ENCODE results near the gene BRD3OS.
"Not testable (repeated sequence)": the region's sequence is repeated elsewhere in the genome, so short reads cannot be mapped to it uniquely, and the experiment has no call there.

BRD3OS gene

DNA sequence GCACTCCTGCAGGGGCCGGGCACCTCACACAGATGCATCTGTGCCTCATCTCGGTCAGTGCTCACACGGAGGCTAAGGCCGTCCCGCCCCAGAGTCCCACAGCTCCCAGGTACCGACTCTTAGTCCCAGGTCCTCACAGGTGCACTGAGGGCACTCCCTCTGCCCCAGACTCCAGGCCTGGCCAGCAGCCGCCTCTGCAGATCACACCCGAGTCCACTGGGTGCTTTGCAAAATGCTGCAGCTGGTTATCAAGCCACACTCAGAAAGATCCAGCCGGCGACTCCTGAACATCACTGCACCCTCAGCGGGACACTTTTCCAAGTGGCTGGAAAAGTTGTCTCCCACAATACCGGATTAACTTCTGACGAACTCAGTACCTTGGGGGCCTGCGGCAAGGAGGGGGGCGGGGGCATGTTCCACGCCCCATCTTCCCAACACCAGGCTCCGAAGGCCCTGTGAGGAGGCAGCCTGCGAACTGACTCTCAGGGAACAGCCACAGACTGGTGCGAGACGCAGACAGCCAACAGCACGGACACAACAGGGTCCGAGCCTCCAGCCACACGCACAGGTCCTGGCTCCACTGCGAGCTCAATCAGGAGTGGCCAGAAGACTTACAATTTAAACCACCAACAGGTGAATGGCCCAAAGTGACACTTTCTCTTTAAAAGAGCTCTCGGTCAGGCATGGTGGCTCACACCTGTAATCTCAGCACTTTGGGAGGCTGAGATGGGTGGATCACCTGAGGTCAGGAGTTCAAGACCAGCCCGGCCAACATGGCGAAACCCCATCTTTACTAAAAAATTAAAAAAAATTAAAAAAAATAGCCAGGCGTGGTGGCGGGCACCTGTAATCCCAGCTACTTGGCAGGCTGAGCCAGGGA, 38.5 kb downstream of the BRD3OS start:
- no peak for DNase-seq (ENCODE audit: low read depth)

DNA sequence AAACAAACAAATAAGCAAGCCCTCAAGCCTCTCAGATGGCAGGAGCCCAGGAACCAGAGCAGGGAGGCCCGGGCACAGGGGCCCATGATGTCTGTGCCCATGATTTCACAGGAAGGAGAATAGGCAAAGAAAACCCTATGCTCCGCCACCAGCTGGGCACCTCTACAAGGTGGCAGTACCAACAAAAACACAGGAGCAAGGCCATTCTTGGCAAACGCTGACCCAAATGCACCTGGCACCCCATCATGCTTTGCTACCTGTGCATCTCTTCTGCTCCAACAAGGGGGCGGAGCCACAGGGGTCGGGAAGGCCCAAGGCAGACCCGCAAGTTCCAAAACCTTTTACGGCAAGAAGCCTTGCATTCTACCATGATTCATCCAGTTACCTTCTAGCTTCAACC, 39.4 kb downstream of the BRD3OS start:
- no peak for DNase-seq (ENCODE audit: low read depth)

DNA sequence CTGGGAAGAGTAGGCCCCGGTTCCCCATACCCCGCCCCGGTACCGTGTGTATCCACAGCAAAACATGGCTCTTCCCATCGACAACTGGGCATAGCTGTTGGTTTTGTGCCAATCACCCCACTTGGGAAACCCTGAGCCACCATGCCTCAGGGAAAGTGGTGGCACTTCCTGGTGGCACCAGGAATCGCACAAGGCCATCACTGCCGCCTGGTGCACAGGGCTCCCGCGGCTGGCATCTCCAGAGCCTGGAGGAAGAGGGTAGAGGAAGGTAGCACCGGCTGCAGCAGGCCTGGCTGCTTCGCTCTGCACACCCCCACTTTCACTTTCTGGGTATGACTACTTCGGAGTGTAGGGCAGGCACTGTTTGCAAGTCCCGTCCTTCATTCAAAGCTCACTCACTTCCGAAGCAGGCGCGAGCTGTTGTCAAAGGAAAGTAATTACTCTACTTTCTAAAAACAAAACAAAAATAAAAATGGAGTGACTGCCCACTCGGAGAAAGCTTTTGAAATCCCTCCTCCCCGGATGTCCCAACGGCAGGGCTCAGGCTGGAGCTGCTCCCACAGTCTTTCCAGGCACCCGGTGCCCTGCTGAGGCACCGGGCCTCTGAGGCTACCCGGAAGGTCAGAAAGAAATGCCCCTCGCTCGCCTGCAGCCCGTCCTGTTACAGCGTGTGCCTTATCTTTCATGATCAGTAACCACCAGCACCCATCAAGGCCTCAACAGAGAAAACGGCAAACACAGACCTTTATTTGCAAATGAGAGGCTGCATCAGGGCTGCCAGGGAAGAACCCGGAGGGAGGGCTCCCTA, 40.5 kb downstream of the BRD3OS start:
- DNase-seq (ENCODE audit: low read depth) = peak; percentile 14

DNA sequence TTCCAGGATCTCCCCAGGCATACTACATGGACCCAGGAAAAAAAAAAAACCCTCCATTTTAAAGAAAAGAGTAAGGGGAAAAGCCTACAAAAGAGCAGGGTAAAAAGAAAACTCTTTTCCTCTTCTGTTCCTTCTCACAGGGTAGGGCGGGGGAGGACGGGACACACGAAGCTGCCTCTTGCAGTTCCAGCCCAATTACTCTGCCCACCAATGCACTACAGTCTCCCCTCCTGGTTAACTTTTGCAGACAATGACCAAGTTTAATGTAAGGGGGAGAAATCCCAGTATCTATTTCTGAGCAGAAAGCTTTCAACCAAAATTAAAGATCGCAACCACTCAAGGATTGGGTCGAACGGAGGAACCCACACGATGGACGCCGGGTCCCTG, 41.2 kb downstream of the BRD3OS start:
- no peak for DNase-seq (ENCODE audit: low read depth)

DNA sequence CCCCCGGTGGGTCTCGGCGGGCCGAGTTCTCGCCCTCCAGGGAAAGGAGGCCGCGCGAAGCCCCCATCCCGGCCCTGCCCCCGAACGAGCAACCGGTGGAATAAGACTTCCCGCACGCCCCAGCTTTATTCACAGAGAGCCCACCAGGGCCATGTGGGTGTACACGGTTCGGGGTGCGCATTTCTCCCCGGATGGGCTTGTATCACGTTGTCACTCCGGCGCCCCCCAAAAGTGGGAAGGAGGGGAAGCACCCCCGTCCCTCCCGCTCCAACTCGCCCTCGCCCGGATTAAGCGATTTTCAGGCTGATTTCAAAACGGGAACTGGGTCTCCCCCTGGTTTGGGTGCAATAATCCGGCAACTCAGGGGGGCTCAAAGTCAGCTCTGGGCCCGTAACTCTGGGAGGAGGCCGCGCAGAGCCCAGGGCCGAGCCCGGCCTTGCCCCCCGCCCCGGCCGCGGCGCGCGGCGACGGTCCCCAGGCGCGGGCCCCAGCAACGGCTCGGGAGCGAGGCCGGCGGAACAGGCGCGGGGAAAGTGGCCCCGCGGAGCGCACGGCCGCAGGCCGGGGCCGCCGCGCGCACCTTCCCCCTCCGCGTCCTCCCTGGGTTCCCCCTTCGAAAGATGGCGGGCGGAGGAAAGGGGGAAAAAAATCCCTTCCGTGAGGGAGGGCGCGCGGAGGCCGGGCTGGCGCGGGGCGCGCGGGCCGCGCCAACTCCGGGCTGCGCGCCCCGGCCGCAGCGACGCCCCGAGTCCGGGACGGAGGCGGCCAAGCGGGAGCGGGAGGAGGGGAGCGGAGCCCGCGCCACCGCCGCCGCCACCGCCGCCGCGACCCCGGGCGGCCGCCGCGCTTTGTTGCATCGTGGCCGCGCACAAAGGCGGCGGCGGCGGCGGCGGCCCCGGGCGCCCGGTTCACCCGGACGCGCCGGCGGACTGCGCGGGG, 41.9 kb downstream of the BRD3OS start:
- DNase-seq (ENCODE audit: low read depth) = no peak

DNA sequence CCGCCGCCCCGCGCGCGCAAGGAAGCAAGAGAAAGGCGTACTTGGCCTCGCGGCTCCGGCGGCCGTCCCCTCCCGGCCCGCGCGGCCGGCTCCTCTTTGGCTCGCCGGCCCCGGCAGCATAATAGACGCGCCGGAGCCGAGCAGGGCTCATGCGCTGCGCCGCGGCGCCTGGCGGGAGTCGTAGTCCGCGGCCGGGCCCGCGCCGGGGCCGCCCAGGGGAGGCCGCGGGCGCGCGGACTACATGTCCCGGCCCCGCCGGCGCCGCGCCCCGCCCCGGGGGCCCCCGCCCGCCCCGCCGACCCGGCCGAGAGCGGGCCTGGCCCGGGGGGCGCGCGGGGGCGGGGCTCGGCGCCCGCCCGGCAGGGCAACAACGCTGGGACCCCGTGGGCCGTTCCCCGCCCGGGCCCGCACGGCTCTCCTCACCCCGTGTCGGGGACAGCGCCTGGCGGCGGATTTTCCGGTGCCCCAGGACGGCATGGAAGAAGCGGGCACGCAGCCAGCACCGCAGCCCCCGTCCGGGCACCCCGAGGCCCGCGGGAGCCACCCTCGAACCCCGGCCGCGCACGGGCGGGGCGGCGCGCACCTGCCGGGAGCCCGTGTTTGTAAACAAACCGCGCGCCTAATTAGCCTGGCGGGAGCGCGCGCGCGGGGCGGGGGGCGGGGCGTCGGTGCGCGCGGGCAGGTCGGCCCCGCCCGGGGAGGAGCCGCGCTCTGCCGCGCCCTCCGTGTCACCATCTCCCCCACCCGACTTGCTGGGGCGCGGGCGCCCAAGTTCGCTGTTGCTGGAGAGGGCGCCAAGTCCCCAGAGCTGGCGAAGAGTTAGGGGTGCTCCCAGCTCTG, 42.8 kb downstream of the BRD3OS start, which contains the start of gene BRD3:
BRD3 (minus strand) TSS at position 123 of the 840 bp plus-strand sequence. CDS start 14,549 bp downstream, outside the sequence.
- DNase-seq (ENCODE audit: low read depth) = peak; percentile 70

DNA sequence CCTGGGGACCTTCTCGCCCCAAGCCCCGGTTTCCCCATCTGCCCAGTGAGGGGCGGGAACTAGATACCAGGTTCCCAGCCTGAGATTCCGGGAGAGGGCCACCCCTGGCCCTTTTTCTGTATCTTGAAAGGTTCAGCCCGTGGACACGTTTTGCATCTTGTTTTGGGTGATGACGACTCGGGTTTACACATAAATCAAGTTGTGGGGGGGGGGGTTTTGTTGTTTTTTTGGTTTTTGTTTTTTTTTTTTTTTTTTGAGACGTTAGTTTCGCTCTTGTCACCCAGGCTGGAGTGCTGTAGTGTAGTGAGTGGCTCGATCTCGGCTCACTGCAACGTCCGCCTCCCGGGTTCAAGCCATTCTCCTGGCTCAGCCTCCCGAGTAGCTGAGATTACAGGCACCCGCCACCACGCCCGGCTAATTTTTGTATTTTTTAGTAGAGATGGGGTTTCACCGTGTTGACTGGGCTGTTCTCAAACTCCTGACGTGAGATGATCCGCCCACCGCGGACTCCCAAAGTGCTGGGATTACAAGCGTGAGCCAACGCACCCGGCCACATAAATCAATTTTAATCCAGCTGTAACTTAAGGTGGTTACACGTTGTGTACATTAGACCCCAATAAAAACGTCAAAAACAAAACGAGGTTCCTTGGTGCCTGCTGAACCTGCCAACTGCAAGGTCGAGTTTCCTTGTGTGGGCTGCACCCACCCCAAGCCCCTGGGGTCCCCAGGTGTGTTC, 43.6 kb downstream of the BRD3OS start:
- no peak for DNase-seq (ENCODE audit: low read depth)

DNA sequence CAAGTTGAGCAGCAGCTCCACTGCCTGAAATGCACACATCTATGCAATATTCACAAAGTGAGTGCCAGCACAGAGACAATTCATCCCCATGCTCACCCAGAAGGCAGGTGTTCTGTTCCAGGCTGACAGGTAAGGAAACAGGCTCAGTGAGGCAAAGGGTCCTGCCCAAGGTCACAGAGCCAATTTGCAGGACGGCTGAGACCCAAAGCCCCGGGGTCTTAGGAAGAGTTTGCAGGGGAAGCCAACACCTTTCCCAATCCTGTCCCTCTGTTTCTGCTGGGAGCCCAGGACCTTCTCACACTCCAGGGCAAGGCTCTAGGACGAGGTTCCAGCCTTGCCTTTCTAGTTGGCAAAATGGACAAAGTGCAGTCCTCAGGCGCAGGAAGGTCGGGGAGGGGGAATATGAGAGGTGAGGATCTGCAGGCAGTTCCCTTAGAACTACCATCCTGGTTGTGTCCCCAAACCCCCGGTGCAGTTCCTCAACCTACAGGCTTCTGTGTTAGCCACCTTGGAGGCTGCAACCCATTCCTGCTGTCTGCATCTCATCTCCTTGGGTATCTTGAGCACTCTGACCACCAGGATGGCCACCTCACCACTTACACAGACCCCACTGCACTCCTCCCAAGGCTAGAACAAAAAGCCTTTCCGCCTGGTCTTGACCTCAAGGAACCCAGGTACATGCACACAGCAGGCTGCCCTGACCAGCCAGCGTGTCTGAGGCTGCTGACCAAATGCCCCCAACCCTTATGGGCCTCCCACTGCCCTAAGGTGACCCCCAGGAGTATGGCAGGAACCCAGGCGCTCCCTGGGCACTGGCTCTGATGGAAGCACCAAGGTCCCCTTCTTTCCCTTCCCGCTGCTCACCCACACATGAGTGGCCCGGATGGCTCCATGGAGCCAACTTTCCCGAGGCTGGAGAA, 44.5 kb downstream of the BRD3OS start:
- no peak for DNase-seq (ENCODE audit: low read depth)

DNA sequence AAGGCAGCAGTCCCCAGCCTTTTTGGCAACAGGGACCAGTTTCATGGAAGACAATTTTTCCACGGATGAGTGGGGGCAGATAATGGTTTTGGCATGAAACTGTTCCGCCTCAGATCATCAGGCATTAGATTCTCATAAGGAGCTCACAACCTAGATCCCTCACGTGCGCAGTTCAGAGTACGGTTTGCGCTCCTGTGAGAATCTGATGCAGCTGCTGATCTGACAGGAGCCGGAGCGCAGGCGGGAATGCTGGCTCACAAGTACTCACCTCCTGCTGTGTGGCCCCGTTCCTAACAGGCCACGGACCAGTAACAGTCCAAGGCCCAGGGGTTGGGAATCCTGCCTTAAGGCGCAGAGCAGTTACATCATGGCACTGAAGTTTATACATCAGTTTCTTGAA, 45.9 kb downstream of the BRD3OS start:
- no peak for DNase-seq (ENCODE audit: low read depth)

DNA sequence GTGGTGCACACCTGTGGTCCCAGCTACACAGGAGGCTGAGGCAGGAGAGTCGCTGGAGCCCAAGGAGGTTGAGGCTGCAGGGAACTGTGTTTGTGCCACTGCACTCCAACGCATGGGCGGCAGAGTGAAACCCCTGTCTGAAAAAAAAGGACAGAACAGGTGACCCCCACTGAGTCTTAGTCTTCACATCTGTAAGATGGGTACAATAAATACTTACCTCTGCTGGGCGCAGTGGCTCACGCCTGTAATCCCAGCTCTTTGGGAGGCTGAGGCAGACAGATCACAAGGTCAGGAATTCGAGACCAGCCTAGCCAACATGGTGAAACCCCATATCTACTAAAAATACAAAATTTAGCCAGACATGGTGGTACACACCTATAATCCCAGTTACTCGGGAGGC, 47.4 kb downstream of the BRD3OS start:
- not testable (repeated sequence) for DNase-seq (ENCODE audit: low read depth)

DNA sequence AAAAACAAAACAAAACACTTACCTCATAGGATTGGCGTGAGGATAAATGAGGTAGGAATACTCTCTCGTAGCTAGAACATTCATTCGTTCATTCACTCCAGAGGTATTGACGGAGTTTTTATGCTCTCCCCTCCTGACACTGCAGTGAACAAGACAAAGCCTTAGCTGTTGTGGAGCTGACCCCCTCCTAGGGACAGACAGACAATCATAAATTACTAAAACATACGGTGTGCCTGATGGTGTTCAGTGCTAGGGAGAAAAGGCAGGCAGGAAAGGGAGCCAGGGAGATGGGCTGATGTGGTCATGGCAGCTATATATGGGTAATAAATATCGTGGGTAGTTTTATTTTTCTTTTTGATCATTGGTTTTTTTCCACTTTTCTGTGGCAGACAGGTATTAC, 48.2 kb downstream of the BRD3OS start:
- DNase-seq (ENCODE audit: low read depth) = no peak

DNA sequence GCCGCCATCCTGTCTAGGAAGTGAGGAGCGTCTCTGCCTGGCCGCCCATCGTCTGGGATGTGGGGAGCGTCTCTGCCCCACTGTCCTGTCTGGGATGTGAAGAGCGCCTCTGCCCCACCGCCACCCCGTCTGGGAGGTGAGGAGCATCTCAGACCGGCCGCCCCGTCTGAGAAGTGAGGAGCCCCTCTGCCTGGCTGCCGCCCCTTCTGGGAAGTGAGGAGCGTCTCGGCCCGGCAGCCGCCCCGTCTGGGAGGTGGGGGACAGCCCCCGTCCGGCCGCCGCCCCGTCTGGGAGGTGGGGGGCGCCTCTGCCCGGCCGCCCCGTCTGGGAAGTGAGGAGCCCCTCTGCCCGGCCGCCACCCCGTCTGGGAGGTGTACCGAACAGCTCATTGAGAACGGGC, 50.4 kb downstream of the BRD3OS start:
- not testable (repeated sequence) for DNase-seq (ENCODE audit: low read depth)

DNA sequence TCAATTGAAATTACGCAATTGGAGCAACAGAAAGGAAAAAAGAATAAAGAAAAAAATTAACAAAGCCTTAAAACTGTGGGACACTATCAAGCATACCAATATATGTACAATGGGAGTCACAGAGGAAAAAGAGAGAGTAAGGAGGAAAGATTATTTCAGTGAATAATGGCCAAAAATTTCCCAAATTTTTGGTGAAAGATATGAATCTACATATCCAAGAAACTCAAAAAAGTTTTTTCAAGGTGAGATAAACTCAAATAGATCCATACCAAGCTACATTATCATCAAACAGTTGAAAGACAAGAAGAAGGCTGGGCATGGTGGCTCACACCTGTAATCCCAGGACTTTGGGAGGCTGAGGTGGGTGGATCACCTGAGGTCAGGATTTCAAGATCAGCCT, 51.4 kb downstream of the BRD3OS start:
- no peak for DNase-seq (ENCODE audit: low read depth)

Measured in fibroblast of the conjunctiva (primary cell).